ENCODE results near the gene CAMKV. TPM values are rescaled to one million over a fixed set of nuclear protein-coding genes. Genes with fewer than 3 reads are reported as not detected.

Gene CAMKV
- total RNA-seq, 1 donor from 2014 or later: 12.1 TPM

DNA sequence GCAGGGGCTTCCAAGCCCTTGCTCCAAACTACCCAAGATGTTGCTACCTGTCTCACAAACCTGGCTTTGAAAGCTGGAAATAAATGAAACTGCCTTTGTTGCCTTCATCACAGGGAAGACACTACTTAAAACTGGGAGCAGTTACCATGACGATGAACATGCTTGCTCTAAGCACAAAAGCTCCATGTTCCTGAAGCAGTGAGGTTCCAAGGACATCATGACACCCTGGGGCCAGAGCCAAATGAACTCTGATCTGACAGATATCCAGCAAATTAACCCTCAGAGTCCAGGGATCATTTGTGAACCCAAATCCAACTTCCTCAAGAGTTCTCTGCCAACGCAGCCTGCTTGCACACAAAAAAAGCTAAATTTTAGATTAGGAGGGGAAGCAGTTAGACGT is 24.0 kb downstream of the CAMKV start:
- peak overlapping the region; percentile 29 for H3K27ac Mint-ChIP-seq

DNA sequence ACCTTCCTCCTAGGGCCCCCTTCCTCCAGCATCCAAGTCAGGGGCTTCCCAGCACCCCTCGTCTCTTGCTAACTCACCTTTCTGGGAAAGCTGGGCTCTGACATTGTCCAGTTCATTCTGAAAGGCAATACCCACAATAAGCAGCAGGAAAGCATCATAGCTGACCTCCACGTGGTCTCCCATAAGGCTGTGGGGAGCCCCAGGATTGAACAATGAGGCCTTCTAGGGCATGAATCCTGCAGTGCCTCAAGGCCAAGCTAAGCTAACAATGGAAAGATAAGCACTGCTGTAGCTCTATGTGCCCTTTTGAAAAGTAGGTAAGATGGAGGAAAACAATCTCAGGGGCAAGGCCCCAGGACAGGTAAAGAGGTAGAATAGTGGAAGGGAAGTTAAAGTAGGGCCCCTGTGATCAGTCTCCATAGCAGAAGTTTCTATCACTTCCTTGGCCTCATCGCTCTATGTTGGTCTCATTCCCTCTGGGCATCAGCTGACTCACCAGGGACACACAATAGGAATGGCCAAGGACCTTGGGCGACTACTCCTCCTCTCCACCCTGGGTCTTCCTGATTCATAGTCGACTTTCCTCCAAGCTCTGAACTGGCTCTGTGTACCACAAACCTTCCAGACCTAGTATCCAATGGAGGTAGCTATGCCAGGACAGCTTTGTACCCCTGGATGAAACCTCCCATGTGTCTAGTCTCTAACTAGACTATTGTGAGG is 25.1 kb downstream of the CAMKV start:
- peaks cover 6% of the 10 kb centered on the region for H3K27me3 Mint-ChIP-seq (ENCODE audit: insufficient read depth, low read depth)

More for the DNA sequence above, 24.0 kb downstream of the CAMKV start:
- Histone ChIP-seq H3K27ac (no peak overlapping the region), H4K20me1 (ENCODE audit: low read depth) (no peaks in the 10 kb centered on the region), H3K27me3 (no peaks in the 10 kb centered on the region), H3K79me2 (ENCODE audit: low read depth) (no peaks in the 10 kb centered on the region), H3F3A (ENCODE audit: low read depth) (no peaks in the 10 kb centered on the region), H2AFZ (replicated peaks) (no peak overlapping the region), H3K9ac (no peak overlapping the region), H3K4me1 (no peaks in the 10 kb centered on the region), H3K36me3 (no peaks in the 10 kb centered on the region), H3K4me2 (no peak overlapping the region), H3K4me3 (no peak overlapping the region), H3K9me3 (ENCODE audit: low read depth) (no peaks in the 10 kb centered on the region)
- peaks cover 6% of the 10 kb centered on the region for H3K27me3 Mint-ChIP-seq (ENCODE audit: insufficient read depth, low read depth)
- no peak for DNase-seq (ENCODE audit: low spot score)
- H3K36me3 Mint-ChIP-seq: peaks cover 8% of the 10 kb centered on the region
- TF ChIP-seq EZH2phosphoT487 (IDR thresholded peaks at IDR 0.05) (no peak), EZH2 (IDR thresholded peaks at IDR 0.05) (no peak)
- TF ChIP-seq, protein P1, sequence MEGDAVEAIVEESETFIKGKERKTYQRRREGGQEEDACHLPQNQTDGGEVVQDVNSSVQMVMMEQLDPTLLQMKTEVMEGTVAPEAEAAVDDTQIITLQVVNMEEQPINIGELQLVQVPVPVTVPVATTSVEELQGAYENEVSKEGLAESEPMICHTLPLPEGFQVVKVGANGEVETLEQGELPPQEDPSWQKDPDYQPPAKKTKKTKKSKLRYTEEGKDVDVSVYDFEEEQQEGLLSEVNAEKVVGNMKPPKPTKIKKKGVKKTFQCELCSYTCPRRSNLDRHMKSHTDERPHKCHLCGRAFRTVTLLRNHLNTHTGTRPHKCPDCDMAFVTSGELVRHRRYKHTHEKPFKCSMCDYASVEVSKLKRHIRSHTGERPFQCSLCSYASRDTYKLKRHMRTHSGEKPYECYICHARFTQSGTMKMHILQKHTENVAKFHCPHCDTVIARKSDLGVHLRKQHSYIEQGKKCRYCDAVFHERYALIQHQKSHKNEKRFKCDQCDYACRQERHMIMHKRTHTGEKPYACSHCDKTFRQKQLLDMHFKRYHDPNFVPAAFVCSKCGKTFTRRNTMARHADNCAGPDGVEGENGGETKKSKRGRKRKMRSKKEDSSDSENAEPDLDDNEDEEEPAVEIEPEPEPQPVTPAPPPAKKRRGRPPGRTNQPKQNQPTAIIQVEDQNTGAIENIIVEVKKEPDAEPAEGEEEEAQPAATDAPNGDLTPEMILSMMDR (IDR thresholded peaks at IDR 0.05): no peak
- H3K4me1 Mint-ChIP-seq: peaks cover 3% of the 10 kb centered on the region
- H3K4me3 Mint-ChIP-seq: no peak overlapping the region
- no peaks in the 10 kb centered on the region for H3K9me3 Mint-ChIP-seq

DNA sequence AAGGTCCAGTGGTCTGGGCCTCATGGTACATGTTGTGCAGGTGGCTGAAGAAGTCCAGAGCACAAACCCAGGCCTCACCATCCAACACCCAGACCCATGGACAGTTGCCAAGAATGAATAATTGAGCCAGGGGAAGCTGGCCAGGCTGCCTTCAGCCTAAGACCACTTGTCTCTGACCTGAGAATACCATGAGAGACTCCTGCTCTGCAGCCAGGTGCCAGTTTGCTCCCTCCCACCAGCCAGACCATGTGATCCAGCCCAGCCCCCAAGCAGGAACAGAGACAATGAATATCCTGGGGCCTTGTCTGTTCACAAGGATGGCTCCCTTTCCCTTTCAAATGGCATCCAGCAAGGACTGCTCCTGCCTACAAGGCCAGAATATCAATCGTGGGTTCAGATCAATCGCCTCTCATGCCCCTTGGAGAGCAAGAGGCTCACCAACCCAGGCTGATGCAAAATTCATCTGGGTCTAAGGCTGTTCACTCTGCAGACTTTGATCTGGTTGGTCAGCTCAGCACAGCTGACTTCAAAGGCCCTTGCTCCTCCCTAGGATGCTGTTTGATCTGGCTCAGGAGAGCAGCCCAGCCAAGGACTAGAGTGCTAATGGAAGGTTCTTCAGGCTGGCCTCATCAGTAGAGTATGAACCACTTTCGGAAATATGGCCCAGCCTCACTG is 26.7 kb downstream of the CAMKV start:
- no peak overlapping the region for H3K27ac ChIP-seq
- no peak overlapping the region for H3K9ac ChIP-seq
- H3K9me3 ChIP-seq (ENCODE audit: low read depth): no peaks in the 10 kb centered on the region
- no peak overlapping the region for H3K4me3 ChIP-seq
- H3K4me2 ChIP-seq: no peak overlapping the region
- peaks cover 11% of the 10 kb centered on the region for H3K36me3 Mint-ChIP-seq
- H3K9me3 Mint-ChIP-seq: no peaks in the 10 kb centered on the region
- no peak overlapping the region for H3K4me3 Mint-ChIP-seq
- H3K27me3 Mint-ChIP-seq (ENCODE audit: insufficient read depth, low read depth): peaks cover 6% of the 10 kb centered on the region
- H3K79me2 ChIP-seq (ENCODE audit: low read depth): no peaks in the 10 kb centered on the region
- no peak overlapping the region for H2AFZ ChIP-seq (replicated peaks)
- no peaks in the 10 kb centered on the region for H3K4me1 ChIP-seq
- no peak for TF ChIP-seq EZH2 (IDR thresholded peaks at IDR 0.05)
- no peak for TF ChIP-seq EZH2phosphoT487 (IDR thresholded peaks at IDR 0.05)
- TF ChIP-seq, protein P1 (IDR thresholded peaks at IDR 0.05): no peak
- no peaks in the 10 kb centered on the region for H3K27me3 ChIP-seq
- no peaks in the 10 kb centered on the region for H3K36me3 ChIP-seq
- DNase-seq (ENCODE audit: low spot score): no peak
- no peaks in the 10 kb centered on the region for H3F3A ChIP-seq (ENCODE audit: low read depth)
- no peaks in the 10 kb centered on the region for H4K20me1 ChIP-seq (ENCODE audit: low read depth)
- no peak overlapping the region for H3K27ac Mint-ChIP-seq
- H3K4me1 Mint-ChIP-seq: peaks cover 5% of the 10 kb centered on the region

More for the DNA sequence above, 25.1 kb downstream of the CAMKV start:
- Histone ChIP-seq H2AFZ (replicated peaks) (no peak overlapping the region), H3K79me2 (ENCODE audit: low read depth) (no peaks in the 10 kb centered on the region), H3K4me3 (no peak overlapping the region), H4K20me1 (ENCODE audit: low read depth) (no peaks in the 10 kb centered on the region), H3K27ac (no peak overlapping the region), H3K36me3 (no peaks in the 10 kb centered on the region), H3K27me3 (no peaks in the 10 kb centered on the region), H3K4me2 (no peak overlapping the region), H3K4me1 (no peaks in the 10 kb centered on the region), H3F3A (ENCODE audit: low read depth) (no peaks in the 10 kb centered on the region), H3K9ac (no peak overlapping the region), H3K9me3 (ENCODE audit: low read depth) (no peaks in the 10 kb centered on the region)
- no peaks in the 10 kb centered on the region for H3K9me3 Mint-ChIP-seq
- TF ChIP-seq EZH2phosphoT487 (IDR thresholded peaks at IDR 0.05) (no peak), EZH2 (IDR thresholded peaks at IDR 0.05) (no peak)
- TF ChIP-seq, protein P1 (IDR thresholded peaks at IDR 0.05): no peak
- no peak overlapping the region for H3K4me3 Mint-ChIP-seq
- peaks cover 3% of the 10 kb centered on the region for H3K4me1 Mint-ChIP-seq
- no peak for DNase-seq (ENCODE audit: low spot score)
- H3K27ac Mint-ChIP-seq: no peak overlapping the region
- H3K36me3 Mint-ChIP-seq: peaks cover 8% of the 10 kb centered on the region
